ENCODE results near the gene COX14. TPM values are rescaled to one million over a fixed set of nuclear protein-coding genes. Genes with fewer than 3 reads are reported as not detected.

Gene COX14
- total and polyA plus RNA-seq, 10 donors, result 45.9 to 116 (median 59.7) TPM

DNA sequence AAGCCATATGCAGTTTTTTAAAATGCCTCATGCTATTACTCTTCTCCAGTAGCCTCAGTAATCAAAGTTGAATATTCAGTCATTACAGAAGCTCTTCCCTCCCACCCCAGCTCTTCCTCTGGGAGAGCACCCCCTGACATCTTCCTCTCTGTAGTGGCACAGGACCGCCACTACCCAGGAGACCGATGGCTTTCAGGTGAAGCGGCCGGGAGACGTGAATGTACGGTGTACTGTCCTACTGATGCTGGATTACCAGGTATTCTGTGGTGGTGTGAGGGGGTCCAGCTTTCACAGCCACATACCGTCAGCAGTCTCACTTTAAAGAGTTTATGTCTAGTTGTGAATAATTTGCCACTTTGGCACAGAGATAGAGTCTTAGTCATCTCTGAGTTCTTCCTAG is 22.3 kb upstream of the COX14 start:
- no peaks in the 10 kb centered on the region for H3K27me3 ChIP-seq (replicated peaks in 1 of 7)
- H3K9me3 ChIP-seq, result no peaks in the 10 kb centered on the region
- WGBS, 5 donors, result 96 to 99% (median 98%) methylated on average over 7 of the region's 7 CpGs
- H3K27ac ChIP-seq, result no peak overlapping the region
- intact Hi-C loops (cut with DNase I; ENCODE audit: low total_unique reads), result loop anchor here (5.0 kb wide), 1 partner anchor 78 kb away; the partner anchor contains the start of gene CERS5
- DNase-seq, result peak; percentile 11
- H3K4me3 ChIP-seq, result no peak overlapping the region
- TF ChIP-seq, protein P1, sequence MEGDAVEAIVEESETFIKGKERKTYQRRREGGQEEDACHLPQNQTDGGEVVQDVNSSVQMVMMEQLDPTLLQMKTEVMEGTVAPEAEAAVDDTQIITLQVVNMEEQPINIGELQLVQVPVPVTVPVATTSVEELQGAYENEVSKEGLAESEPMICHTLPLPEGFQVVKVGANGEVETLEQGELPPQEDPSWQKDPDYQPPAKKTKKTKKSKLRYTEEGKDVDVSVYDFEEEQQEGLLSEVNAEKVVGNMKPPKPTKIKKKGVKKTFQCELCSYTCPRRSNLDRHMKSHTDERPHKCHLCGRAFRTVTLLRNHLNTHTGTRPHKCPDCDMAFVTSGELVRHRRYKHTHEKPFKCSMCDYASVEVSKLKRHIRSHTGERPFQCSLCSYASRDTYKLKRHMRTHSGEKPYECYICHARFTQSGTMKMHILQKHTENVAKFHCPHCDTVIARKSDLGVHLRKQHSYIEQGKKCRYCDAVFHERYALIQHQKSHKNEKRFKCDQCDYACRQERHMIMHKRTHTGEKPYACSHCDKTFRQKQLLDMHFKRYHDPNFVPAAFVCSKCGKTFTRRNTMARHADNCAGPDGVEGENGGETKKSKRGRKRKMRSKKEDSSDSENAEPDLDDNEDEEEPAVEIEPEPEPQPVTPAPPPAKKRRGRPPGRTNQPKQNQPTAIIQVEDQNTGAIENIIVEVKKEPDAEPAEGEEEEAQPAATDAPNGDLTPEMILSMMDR (IDR thresholded peaks at IDR 0.05 in 8 of 11, conservative IDR thresholded peaks at IDR 0.05 in 3 of 11), result no peak
- TF ChIP-seq POLR2AphosphoS5 (IDR thresholded peaks at IDR 0.05) (no peak), POLR2A (IDR thresholded peaks at IDR 0.05) (no peak)
- peaks cover 19 to 84% (median 75%) of the 10 kb centered on the region in 6 donors for H3K36me3 ChIP-seq
- peaks cover 7 to 42% (median 33%) of the 10 kb centered on the region in 6 donors for H3K4me1 ChIP-seq

- Histone ChIP-seq H3K4me1 (peaks cover 7 to 39% (median 33%) of the 10 kb centered on the region in 6 donors), H3K9me3 (no peaks in the 10 kb centered on the region), H3K4me3 (no peak overlapping the region), H3K36me3 (peaks cover 19 to 91% (median 81%) of the 10 kb centered on the region in 6 donors), H3K27me3 (replicated peaks in 1 of 7) (no peaks in the 10 kb centered on the region), H3K27ac (no peak overlapping the region)
- TF ChIP-seq, protein P1 (IDR thresholded peaks at IDR 0.05 in 8 of 11, conservative IDR thresholded peaks at IDR 0.05 in 3 of 11), result no peak
- TF ChIP-seq POLR2AphosphoS5 (IDR thresholded peaks at IDR 0.05), result no peak
- no peak for TF ChIP-seq POLR2A (IDR thresholded peaks at IDR 0.05)
- intact Hi-C loops (cut with DNase I; ENCODE audit: low total_unique reads), result no loop called here
- 93 to 97% (median 95%) methylated on average over 5 of the region's 5 CpGs for WGBS, 5 donors
- peak; percentile 18 for DNase-seq
Measured at GRCh38 chr12:50090391-50090790, 21.6 kb upstream of the COX14 start.

DNA sequence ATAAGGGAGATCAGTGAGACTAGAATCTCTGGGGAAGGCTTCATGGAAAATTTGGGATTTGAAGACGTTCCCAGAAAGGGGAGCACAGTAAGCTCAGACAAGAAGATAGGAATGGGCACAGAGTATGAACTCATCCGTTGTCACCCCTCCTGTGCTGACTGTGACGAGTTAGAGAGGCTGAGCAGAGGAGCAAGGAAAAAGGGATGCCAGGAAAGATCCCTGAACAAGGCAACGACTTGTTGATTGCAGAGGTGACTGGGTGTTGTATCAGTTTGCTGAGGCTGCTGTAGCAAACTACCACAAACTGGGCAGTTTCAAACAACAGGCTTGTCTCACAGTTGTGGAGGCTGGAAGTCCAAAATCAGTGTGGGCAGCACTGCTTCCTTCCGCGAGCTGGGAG is 14.1 kb upstream of the COX14 start:
- Histone ChIP-seq H3K27ac (no peak overlapping the region), H3K9me3 (no peaks in the 10 kb centered on the region), H3K4me1 (no peaks in the 10 kb centered on the region), H3K4me3 (no peak overlapping the region), H3K27me3 (replicated peaks in 1 of 7) (no peaks in the 10 kb centered on the region), H3K36me3 (peaks cover 18 to 99% (median 85%) of the 10 kb centered on the region in 6 donors)
- 85 to 95% (median 94%) methylated on average over 6 of the region's 6 CpGs for WGBS, 5 donors
- TF ChIP-seq POLR2AphosphoS5 (IDR thresholded peaks at IDR 0.05) (no peak), POLR2A (IDR thresholded peaks at IDR 0.05) (no peak)
- TF ChIP-seq, protein P1 (IDR thresholded peaks at IDR 0.05 in 8 of 11, conservative IDR thresholded peaks at IDR 0.05 in 3 of 11), result no peak
- intact Hi-C loops (cut with DNase I; ENCODE audit: low total_unique reads), result no loop called here
- DNase-seq, result peak; percentile 2

DNA sequence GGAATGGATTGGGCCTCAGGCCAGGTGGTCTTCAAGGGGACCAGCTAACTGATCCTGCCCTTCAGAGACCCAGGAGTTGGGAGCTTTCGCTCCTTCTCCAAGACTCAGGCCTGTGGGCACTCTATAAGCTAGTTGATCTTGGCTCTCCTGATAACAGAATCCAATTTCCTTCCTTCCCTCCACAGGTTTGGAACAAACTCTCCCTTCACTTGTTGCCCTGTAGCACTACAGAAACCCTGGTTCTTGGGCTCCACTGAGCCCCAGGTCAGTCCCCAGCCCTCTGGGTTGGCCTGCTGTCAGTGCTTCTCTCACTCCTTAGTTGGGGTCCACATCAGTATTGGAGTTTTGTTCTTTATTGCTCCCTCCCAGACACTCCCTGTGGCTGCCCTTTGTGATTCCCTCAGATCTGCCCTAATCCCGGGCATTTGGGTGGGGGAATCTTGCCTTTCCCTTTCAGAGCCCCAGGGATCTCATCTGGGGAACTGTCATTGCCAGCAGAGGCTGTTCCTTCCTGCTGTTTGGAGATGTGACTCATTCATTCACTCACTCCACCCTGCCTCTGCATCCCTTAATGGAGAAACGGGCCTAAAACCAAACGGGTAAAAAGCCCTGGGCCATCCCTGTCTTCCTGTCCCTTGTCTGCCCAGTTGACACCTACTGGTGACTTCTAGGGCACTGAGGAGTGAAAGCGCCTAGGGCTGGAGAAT is 12.6 kb upstream of the COX14 start:
- peak overlapping the region in 1 of 8 donors; percentile 5 for H3K27ac ChIP-seq
- no peak overlapping the region for H3K4me3 ChIP-seq
- peaks cover 0 to 4% (median 0%) of the 10 kb centered on the region in 6 donors for H3K4me1 ChIP-seq
- DNase-seq, result no peak
- WGBS, 5 donors, result 75 to 87% (median 85%) methylated on average over 5 of the region's 5 CpGs
- no peaks in the 10 kb centered on the region for H3K9me3 ChIP-seq
- H3K36me3 ChIP-seq, result peaks cover 6 to 84% (median 70%) of the 10 kb centered on the region in 6 donors
- intact Hi-C loops (cut with DNase I; ENCODE audit: low total_unique reads), result no loop called here
- TF ChIP-seq, protein P1 (IDR thresholded peaks at IDR 0.05 in 8 of 11, conservative IDR thresholded peaks at IDR 0.05 in 3 of 11), result no peak
- TF ChIP-seq POLR2AphosphoS5 (IDR thresholded peaks at IDR 0.05) (no peak), POLR2A (IDR thresholded peaks at IDR 0.05) (no peak)
- H3K27me3 ChIP-seq (replicated peaks in 1 of 7), result no peaks in the 10 kb centered on the region
